ENCODE measurements around the gene GPATCH2L.

The GPATCH2L gene

DNA sequence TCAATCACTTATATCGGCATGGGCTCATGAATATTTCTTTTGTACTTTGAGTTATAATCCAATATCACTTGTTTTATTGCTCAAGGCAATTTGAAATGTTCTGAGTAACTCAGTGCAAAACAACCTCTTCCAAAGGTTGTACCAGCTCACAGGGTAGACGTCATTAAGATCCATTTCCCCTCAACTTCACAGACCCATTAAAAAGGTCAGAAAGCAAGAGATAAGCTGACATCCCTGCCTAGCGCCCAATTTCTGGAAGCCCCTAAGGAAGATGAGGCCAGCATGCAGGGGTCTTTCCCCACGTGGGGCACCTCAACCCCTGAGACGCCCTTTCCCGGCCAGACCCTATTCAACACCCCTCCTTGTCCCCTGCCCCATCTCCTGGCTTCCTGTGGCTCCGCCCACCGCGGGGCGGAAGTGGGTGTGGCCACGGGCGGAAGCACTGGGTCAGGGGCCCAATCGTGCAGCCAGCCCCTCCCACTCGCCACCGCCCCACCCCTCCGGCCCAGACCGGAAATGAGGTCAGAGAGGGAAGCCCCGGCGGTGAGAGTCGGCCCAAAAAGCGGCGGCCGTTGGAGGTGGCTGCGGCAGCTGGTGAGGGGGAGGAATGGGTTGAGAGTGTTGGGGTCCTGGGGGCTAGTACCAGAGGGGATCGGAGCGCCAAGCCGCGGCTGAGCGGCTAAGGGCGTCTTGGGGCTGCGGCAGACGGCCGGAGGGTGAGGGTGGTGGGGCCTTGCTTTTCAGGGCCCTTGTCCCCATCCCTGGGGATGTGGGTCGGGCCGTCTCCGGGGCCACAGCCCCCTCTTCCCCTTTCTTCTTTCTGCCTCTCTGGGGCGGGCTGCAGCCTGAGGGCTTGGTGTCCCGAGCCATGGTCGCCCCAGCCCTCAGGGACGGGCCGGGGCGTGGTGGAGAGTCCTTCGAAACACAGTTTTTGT lies at the start of gene GPATCH2L:
Gene GPATCH2L, plus strand, starts transcription at position 525 of the 935 bp plus-strand sequence. CDS start 2,442 bp downstream, outside the sequence.
- Histone ChIP-seq H3K4me3 (ENCODE audit: low read depth in 1 of 2, low read length in 2 of 2) (peak within 1 kb of the TSS; percentile 84 to 88), H3K36me3 (ENCODE audit: control insufficient read depth in 1 of 2, insufficient read depth in 2 of 2, low read length in 2 of 2) (peaks cover 8 to 14% of the 10 kb centered on the region in 2 donors), H3K9me3 (ENCODE audit: control insufficient read depth in 1 of 2, low read length in 2 of 2) (no peaks in the 10 kb centered on the region), H3K27ac (ENCODE audit: low read length) (peak within 1 kb of the TSS; percentile 84), H3K4me1 (ENCODE audit: control insufficient read depth in 1 of 2, insufficient read depth in 2 of 2, low read length in 2 of 2) (peaks cover 23 to 40% of the 10 kb centered on the region in 2 donors), H3K27me3 (ENCODE audit: low read depth, low read length) (no peaks in the 10 kb centered on the region)

- Histone ChIP-seq H3K4me1 (ENCODE audit: control insufficient read depth in 1 of 2, insufficient read depth in 2 of 2, low read length in 2 of 2) (peaks cover 3 to 18% of the 10 kb centered on the region in 2 donors), H3K36me3 (ENCODE audit: control insufficient read depth in 1 of 2, insufficient read depth in 2 of 2, low read length in 2 of 2) (no peaks in the 10 kb centered on the region), H3K9me3 (ENCODE audit: control insufficient read depth in 1 of 2, low read length in 2 of 2) (no peaks in the 10 kb centered on the region), H3K27me3 (ENCODE audit: low read depth, low read length) (no peaks in the 10 kb centered on the region), H3K4me3 (ENCODE audit: low read depth in 1 of 2, low read length in 2 of 2) (no peak overlapping the region), H3K27ac (ENCODE audit: low read length) (no peak overlapping the region)
These were observed 46.8 kb upstream of the GPATCH2L start for GRCh38 chr14:76104802-76105355.

- no peaks in the 10 kb centered on the region for H3K9me3 ChIP-seq (ENCODE audit: control insufficient read depth in 1 of 2, low read length in 2 of 2)
- H3K27me3 ChIP-seq (ENCODE audit: low read depth, low read length) = no peaks in the 10 kb centered on the region
- no peak overlapping the region for H3K4me3 ChIP-seq (ENCODE audit: low read depth in 1 of 2, low read length in 2 of 2)
- no peaks in the 10 kb centered on the region for H3K36me3 ChIP-seq (ENCODE audit: control insufficient read depth in 1 of 2, insufficient read depth in 2 of 2, low read length in 2 of 2)
- peaks cover 0 to 11% of the 10 kb centered on the region in 2 donors for H3K4me1 ChIP-seq (ENCODE audit: control insufficient read depth in 1 of 2, insufficient read depth in 2 of 2, low read length in 2 of 2)
- H3K27ac ChIP-seq (ENCODE audit: low read length) = no peak overlapping the region
These were observed 45.5 kb upstream of the GPATCH2L start for GRCh38 chr14:76106188-76106587.

DNA sequence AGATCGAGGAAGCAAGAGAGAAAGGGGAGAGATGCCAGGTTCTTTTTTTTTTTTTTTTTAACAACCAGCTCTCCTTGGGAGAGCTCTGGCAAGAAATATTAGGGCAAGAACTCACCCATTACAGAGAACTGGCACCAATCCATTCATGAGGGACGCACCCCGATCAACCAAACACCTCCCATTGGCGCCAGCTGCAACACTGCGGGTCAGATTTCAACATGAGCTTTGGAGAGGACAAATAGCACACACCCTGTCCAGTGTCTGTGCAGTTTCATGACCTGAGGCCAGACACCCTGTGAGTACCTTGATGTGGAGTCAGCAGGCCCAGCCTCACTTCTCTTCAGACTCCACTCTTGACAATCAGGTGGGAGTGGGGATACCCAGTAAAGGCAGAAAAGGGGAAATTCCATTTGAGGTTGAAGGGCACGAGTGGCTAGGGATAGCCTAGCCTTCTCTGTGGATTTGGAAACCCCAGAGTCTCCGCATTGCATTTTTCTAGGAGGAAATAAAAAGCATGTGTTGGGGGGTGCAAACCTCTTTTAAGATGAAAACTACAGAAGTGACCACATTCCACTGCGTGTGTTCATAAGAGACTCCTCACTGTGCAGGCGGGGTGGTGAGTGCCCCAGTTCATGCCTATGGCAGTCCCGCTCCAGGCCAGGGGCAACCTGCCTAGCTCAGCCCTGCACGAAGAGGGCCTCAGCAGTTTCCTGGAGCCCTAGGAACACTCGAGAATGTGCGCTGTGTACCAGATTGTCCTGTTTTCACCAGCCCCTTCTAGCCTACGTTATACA lies 42.4 kb upstream of the GPATCH2L start:
- Histone ChIP-seq H3K27ac (ENCODE audit: low read length) (no peak overlapping the region), H3K36me3 (ENCODE audit: control insufficient read depth in 1 of 2, insufficient read depth in 2 of 2, low read length in 2 of 2) (no peaks in the 10 kb centered on the region), H3K9me3 (ENCODE audit: control insufficient read depth in 1 of 2, low read length in 2 of 2) (no peaks in the 10 kb centered on the region), H3K4me1 (ENCODE audit: control insufficient read depth in 1 of 2, insufficient read depth in 2 of 2, low read length in 2 of 2) (no peaks in the 10 kb centered on the region), H3K4me3 (ENCODE audit: low read depth in 1 of 2, low read length in 2 of 2) (no peak overlapping the region), H3K27me3 (ENCODE audit: low read depth, low read length) (no peaks in the 10 kb centered on the region)

DNA sequence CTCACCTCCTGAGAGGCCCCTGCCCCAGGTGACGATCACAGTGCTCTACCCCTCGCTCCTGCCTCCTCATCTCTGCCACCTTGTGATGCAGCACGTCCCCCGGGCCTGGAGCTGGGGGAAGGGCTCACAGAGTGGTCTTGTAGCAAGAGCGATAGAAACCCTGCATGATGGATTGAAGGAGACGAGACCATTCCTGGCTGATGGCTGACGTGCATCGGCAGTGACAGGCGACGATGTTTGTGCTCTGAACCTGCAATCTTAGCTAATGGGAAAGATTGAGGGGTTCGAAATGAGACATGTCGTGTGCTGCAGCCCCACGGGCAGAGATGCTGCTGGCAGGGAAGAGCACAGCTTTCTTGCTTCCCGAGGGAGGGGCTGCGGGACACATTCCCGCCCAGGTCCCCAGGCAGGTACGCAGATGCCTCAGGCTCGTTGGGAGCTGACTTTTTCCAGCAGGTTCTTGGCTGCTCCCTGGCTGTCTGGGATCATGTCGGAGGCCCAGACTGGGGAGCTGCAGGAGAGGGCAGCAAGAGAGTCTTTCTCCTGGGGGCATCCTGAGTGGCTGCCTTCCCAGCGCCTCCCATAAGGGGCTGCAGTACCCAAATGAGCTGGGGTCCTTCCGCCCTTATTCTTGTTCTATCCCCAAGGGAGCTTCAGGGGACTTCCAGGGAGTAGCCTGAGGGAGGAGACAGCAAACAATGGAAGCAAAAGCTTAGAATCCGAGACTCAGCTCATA lies 38.7 kb upstream of the GPATCH2L start:
- H3K27ac ChIP-seq (ENCODE audit: low read length) = no peak overlapping the region
- H3K9me3 ChIP-seq (ENCODE audit: control insufficient read depth in 1 of 2, low read length in 2 of 2) = no peaks in the 10 kb centered on the region
- peaks cover 0 to 9% of the 10 kb centered on the region in 2 donors for H3K4me1 ChIP-seq (ENCODE audit: control insufficient read depth in 1 of 2, insufficient read depth in 2 of 2, low read length in 2 of 2)
- no peaks in the 10 kb centered on the region for H3K36me3 ChIP-seq (ENCODE audit: control insufficient read depth in 1 of 2, insufficient read depth in 2 of 2, low read length in 2 of 2)
- H3K27me3 ChIP-seq (ENCODE audit: low read depth, low read length) = no peaks in the 10 kb centered on the region
- no peak overlapping the region for H3K4me3 ChIP-seq (ENCODE audit: low read depth in 1 of 2, low read length in 2 of 2)

GRCh38 chr14:76113691-76114090 lies 38.0 kb upstream of the GPATCH2L start:
- Histone ChIP-seq H3K36me3 (ENCODE audit: control insufficient read depth in 1 of 2, insufficient read depth in 2 of 2, low read length in 2 of 2) (no peaks in the 10 kb centered on the region), H3K4me3 (ENCODE audit: low read depth in 1 of 2, low read length in 2 of 2) (no peak overlapping the region), H3K4me1 (ENCODE audit: control insufficient read depth in 1 of 2, insufficient read depth in 2 of 2, low read length in 2 of 2) (peaks cover 0 to 11% of the 10 kb centered on the region in 2 donors), H3K27me3 (ENCODE audit: low read depth, low read length) (no peaks in the 10 kb centered on the region), H3K9me3 (ENCODE audit: control insufficient read depth in 1 of 2, low read length in 2 of 2) (no peaks in the 10 kb centered on the region), H3K27ac (ENCODE audit: low read length) (no peak overlapping the region)

DNA sequence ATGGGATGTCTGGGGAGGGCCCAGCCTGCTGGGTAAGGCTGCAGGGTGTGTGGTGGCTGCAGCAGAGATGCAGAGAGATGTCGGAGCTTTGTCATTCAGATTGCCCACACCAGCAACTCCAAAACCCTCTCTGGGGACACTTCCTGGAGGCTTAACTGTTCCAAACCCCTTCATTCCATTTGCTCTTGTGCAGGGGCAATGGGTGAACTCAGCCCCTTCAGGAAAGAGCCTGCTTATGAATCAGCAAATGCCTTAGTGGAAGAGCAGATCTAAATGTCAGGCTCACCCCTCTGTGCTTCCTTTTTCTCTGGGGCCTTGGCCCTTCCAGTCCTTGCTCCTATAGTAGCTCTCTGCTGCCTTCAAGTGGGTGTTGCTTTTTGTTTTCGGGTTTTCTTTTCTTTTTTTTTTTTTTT lies 36.7 kb upstream of the GPATCH2L start:
- no peaks in the 10 kb centered on the region for H3K9me3 ChIP-seq (ENCODE audit: control insufficient read depth in 1 of 2, low read length in 2 of 2)
- H3K27ac ChIP-seq (ENCODE audit: low read length) = no peak overlapping the region
- no peaks in the 10 kb centered on the region for H3K27me3 ChIP-seq (ENCODE audit: low read depth, low read length)
- peaks cover 0 to 11% of the 10 kb centered on the region in 2 donors for H3K4me1 ChIP-seq (ENCODE audit: control insufficient read depth in 1 of 2, insufficient read depth in 2 of 2, low read length in 2 of 2)
- H3K36me3 ChIP-seq (ENCODE audit: control insufficient read depth in 1 of 2, insufficient read depth in 2 of 2, low read length in 2 of 2) = no peaks in the 10 kb centered on the region
- no peak overlapping the region for H3K4me3 ChIP-seq (ENCODE audit: low read depth in 1 of 2, low read length in 2 of 2)

DNA sequence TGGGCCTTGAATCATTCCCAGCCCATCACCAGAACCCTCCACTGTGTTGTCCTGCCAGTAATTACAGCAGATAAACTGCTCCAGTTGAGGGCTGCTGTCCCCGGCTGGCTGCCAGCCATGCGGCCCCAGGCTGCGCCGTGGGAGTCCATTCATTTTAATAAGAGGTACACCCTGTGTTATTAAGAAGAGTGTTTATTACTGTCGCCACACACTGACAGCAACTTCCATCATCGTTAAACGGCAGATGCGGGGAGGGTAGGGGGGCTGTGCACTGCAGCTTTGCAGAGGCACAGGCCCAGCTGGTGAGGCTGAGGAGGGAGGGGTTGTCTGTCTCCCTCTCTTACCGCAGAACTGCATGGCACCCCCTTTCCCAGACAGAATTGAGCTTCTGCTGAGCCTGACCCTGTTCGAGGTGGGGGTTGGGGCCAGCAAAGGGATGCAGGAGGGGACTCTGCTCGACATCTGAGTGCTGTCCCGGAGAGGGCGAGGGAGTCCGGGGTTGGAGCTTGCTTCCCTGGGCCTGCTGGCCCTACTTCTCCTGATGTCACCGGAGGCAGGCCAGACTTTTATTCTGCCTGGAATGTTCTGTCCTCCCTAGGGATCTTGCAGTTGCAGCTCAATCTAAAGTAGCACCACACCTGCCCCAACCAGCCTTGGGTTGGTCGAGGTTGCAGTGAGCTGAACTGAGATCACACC lies 33.8 kb upstream of the GPATCH2L start:
- Histone ChIP-seq H3K4me1 (ENCODE audit: control insufficient read depth in 1 of 2, insufficient read depth in 2 of 2, low read length in 2 of 2) (peaks cover 0 to 11% of the 10 kb centered on the region in 2 donors), H3K4me3 (ENCODE audit: low read depth in 1 of 2, low read length in 2 of 2) (no peak overlapping the region), H3K36me3 (ENCODE audit: control insufficient read depth in 1 of 2, insufficient read depth in 2 of 2, low read length in 2 of 2) (no peaks in the 10 kb centered on the region), H3K27ac (ENCODE audit: low read length) (no peak overlapping the region), H3K9me3 (ENCODE audit: control insufficient read depth in 1 of 2, low read length in 2 of 2) (no peaks in the 10 kb centered on the region), H3K27me3 (ENCODE audit: low read depth, low read length) (no peaks in the 10 kb centered on the region)

DNA sequence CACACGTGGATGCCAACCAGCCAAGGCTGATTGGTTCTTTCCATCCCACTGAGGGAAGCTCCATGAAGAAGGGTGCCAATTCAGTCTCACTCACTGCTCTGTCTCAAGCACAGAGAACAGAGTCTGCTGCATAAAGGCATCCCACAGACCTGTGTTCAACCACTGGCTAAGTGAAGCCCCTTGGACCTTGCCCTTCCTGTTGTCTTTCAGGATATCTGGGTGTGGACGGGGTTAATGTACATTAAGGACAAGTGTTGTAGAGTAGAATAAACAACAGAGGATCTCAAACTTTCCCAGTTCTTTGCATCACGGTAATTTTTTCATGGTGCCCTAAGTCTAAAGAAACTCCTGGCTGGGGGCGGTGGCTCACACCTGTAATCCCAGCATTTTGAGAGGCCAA lies 33.1 kb upstream of the GPATCH2L start:
- Histone ChIP-seq H3K4me3 (ENCODE audit: low read depth in 1 of 2, low read length in 2 of 2) (no peak overlapping the region), H3K36me3 (ENCODE audit: control insufficient read depth in 1 of 2, insufficient read depth in 2 of 2, low read length in 2 of 2) (no peaks in the 10 kb centered on the region)

GRCh38 chr14:76121089-76121748 lies 30.5 kb upstream of the GPATCH2L start:
- Histone ChIP-seq H3K27me3 (ENCODE audit: low read depth, low read length) (no peaks in the 10 kb centered on the region), H3K4me3 (ENCODE audit: low read depth in 1 of 2, low read length in 2 of 2) (no peak overlapping the region), H3K4me1 (ENCODE audit: control insufficient read depth in 1 of 2, insufficient read depth in 2 of 2, low read length in 2 of 2) (peaks cover 0 to 11% of the 10 kb centered on the region in 2 donors), H3K27ac (ENCODE audit: low read length) (no peak overlapping the region), H3K9me3 (ENCODE audit: control insufficient read depth in 1 of 2, low read length in 2 of 2) (peaks cover 0 to under 1% of the 10 kb centered on the region in 2 donors), H3K36me3 (ENCODE audit: control insufficient read depth in 1 of 2, insufficient read depth in 2 of 2, low read length in 2 of 2) (no peaks in the 10 kb centered on the region)

More for the DNA sequence above, 33.1 kb upstream of the GPATCH2L start:
- H3K9me3 ChIP-seq (ENCODE audit: control insufficient read depth in 1 of 2, low read length in 2 of 2) = no peaks in the 10 kb centered on the region
- H3K4me1 ChIP-seq (ENCODE audit: control insufficient read depth in 1 of 2, insufficient read depth in 2 of 2, low read length in 2 of 2) = peaks cover 0 to 11% of the 10 kb centered on the region in 2 donors
- no peak overlapping the region for H3K27ac ChIP-seq (ENCODE audit: low read length)
- H3K27me3 ChIP-seq (ENCODE audit: low read depth, low read length) = no peaks in the 10 kb centered on the region
